Retinal pigment epithelial cell (primary cell): ENCODE measurements around the gene SEC14L2.

Experiments used
- DNase-seq: peaks from one replicate; pipeline ENCODE4 v3.0.0-alpha.2; 2010; ENCODE audit warnings: low read depth
- H3K4me3 ChIP-seq: 2 replicates; pipeline ENCODE4 v1.5.1; 2011; ENCODE audit warnings: mild to moderate bottlenecking, low read length, control low read depth, moderate library complexity
- TF ChIP-seq, protein P1 (sequence below): conservative IDR thresholded peaks from 2 replicates; pipeline ENCODE4 v1.5.1; 2011; ENCODE audit warnings: low read depth, low read length, control low read depth, inconsistent platforms

Gene SEC14L2

DNA sequence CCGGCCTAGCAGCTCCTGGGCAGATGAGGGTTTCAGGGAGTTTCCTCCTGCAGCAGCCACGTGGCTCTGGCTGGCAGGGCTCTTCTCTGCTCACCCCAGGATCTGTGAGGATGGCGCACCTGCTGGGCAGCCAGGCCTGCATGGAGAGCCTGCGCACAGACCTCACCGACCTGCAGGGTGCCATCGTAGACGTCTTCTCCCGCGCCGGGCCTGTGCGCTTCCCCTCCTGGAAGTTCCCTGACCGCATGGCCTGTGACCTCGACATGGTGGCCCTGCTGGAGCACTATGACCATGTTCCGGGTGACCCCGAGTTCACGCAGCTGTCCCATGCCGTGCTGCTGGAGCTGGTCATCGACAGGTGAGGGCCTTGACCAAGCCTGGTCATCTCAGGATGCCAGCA is 30.9 kb upstream of the SEC14L2 start:
- TF ChIP-seq, protein P1, sequence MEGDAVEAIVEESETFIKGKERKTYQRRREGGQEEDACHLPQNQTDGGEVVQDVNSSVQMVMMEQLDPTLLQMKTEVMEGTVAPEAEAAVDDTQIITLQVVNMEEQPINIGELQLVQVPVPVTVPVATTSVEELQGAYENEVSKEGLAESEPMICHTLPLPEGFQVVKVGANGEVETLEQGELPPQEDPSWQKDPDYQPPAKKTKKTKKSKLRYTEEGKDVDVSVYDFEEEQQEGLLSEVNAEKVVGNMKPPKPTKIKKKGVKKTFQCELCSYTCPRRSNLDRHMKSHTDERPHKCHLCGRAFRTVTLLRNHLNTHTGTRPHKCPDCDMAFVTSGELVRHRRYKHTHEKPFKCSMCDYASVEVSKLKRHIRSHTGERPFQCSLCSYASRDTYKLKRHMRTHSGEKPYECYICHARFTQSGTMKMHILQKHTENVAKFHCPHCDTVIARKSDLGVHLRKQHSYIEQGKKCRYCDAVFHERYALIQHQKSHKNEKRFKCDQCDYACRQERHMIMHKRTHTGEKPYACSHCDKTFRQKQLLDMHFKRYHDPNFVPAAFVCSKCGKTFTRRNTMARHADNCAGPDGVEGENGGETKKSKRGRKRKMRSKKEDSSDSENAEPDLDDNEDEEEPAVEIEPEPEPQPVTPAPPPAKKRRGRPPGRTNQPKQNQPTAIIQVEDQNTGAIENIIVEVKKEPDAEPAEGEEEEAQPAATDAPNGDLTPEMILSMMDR: no peak
- DNase-seq: no peak
- H3K4me3 ChIP-seq: no peak overlapping the region

DNA sequence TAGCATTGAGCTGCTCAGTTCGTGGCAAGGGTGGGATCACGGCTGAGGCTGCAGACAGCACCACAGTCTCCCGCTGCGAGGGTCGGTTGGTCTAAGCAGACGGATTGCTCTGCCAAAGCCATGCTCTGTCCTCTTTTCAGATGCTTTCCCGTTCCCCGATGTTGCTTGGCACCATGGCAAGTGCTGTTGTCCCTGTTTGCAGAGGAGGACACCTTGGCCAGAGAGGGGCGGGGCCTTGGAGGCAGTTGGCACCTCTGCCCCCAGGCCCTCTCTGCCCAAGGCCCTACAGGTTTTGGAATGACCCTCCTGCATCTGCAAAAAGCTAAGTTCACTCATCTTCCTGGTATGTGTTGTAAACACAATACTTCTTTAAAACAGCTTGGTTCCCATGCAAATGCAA is 28.4 kb upstream of the SEC14L2 start:
- TF ChIP-seq, protein P1: no peak
- no peak for DNase-seq
- no peak overlapping the region for H3K4me3 ChIP-seq

DNA sequence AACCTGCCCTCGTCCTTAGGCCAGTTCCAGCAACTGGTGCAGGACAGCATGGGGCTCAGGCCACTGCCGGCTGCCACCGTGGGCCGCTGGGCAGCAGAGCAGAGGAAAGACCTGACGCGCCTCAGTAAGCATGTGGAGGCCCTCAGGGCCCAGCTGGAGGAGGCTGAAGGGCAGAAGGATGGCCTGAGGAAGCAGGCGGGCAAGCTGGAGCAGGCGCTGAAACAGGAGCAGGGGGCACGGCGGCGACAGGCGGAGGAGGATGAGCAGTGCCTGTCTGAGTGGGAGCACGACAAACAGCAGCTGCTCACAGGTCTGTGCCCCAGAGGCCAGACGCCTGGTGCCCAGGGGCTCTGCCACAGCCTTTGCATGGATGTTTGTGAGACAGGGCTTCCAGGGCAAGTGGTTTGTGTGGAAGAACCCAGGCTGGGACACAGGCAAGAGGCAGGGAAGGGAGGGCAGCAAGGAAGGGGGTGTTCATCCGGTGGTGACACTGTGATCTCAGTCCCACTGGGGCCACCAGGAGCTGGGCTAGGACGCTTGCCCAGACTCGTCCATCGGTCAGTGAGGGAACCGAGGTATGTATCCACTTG is 26.1 kb upstream of the SEC14L2 start:
- TF ChIP-seq, protein P1: no peak
- DNase-seq: no peak
- H3K4me3 ChIP-seq: no peak overlapping the region

DNA sequence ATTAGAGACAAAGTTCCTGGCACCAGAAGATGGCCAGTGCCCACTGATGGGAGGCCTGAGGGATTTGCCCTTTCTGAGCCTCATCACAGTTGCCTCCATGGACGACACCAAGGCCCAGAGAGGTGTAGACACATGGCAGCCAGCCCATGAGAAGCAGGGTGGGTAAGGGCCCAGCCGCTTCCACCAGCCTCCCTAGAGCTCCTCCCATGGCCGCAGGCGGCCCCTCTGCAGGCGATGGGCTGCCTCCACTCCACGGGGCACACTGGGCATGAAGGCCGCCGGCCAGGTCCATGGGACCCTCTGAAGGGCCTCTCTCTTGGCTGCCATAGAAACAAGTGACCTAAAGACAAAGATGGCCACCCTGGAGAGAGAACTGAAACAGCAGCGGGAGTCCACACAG is 25.5 kb upstream of the SEC14L2 start:
- TF ChIP-seq, protein P1: no peak
- DNase-seq: no peak
- H3K4me3 ChIP-seq: no peak overlapping the region

DNA sequence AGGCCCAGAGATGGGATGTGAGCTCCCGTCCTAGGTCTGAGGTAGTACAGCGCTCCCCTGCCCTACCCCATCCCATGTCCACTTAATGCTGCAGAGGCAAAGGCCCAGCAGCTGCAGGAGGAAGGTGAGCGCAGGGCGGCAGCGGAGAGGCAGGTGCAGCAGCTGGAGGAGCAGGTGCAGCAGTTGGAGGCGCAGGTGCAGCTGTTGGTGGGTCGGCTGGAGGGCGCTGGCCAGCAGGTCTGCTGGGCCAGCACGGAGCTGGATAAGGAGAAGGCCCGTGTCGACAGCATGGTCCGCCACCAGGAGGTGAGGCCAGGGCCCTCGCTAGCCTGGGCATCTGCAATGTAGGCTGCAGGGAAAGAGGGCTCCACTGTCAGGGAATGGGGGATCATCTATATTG is 24.8 kb upstream of the SEC14L2 start:
- DNase-seq: no peak
- TF ChIP-seq, protein P1: no peak
- no peak overlapping the region for H3K4me3 ChIP-seq

DNA sequence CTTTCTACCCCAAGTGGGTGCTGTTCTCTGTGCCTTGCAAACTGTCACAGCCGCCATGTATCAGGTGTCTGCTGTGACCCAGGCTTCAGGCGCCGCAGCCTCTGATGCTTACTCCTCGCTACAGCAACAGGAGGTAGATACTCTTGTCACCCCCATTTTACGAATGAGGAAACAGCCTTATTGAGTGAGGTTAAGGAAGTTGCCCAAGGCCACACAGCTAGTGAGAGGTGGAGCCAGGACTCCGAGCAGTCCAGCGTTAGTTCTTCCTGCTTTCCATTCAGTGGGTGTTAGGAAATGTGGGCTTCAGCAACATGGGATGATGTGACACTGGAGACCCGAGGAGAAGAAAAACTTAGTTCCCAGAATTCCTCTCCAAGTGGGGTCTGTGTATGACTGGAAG is 23.9 kb upstream of the SEC14L2 start:
- no peak for DNase-seq
- TF ChIP-seq, protein P1: no peak
- H3K4me3 ChIP-seq: no peak overlapping the region

DNA sequence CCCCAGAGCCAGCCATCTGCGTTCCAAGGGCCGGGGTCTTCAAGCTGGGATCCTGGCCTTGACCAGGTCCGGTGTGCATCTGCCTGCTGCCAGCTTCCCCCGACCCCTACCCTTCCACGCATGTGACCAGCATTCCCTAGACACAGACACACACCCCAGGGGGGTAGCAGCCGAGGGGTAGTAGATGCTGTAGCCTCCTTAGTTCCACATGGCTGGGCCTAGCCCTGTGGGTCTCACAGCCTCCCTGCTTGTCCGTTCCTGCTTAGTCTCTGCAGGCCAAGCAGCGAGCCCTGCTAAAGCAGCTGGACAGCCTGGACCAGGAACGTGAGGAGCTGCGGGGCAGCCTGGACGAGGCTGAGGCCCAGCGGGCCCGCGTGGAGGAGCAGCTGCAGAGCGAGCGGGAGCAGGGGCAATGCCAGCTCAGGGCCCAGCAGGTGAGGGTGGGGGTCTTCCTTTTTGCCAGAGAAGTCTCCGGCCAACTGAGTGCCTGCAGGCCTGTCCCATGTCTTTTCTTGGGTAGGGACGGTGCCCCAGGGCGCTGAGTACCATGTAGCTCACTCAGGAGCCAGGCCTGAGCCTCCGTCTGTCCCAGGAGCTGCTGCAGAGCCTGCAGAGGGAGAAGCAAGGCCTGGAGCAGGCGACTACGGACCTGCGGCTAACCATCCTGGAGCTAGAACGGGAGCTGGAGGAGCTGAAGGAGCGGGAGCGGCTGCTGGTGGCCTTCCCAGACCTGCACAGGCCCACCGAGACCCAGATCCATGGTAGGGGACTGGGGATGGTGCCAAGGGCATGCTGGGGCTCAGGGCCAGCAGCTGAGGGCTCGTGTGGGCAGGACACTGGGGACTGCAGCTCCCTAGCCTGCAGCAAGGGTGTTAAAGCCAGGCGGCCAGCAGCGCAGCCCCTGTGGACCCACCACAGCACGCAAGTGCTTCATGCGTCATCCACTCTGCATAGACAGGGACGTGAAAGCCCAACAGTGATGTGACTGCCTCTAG is 23.2 kb upstream of the SEC14L2 start:
- no peak for DNase-seq
- TF ChIP-seq, protein P1: no peak
- H3K4me3 ChIP-seq: no peak overlapping the region
